Right lobe of liver (tissue), 6 donors: Measurements from ENCODE around the gene GTPBP2. TPM values are rescaled to one million over a fixed set of nuclear protein-coding genes. Genes with fewer than 3 reads are reported as not detected.

ENCODE experiments used
- ATAC-seq, 4 donors: fragments of 200-7000 bp; cut with Tn5 transposase; one replicate each; pipeline ENCODE4 v1.9.1; 2020; ENCODE audit warnings: mild to moderate bottlenecking in 4 of 4, moderate library complexity in 4 of 4
- DNase-seq, 3 donors: peaks; one replicate each; pipeline ENCODE4 v3.0.0-alpha.2; 2020
- H3K27ac ChIP-seq, 3 donors: fragments of 200-600 bp; one replicate each; pipeline ENCODE4 v1.8.0; 2022
- H3K27me3 ChIP-seq, 2 donors: fragments of 200-600 bp; one replicate each; pipeline ENCODE4 v1.8.0; 2022
- H3K36me3 ChIP-seq, 4 donors: fragments of 200-600 bp; sonication (generic) in 1 of 4; one replicate each; pipeline versions ENCODE4 v1.5.1 to v1.8.0; 2017 to 2022; ENCODE audit warnings: control low read depth in 1 of 4
- H3K4me1 ChIP-seq, 4 donors: fragments of 200-600 bp; sonication (generic) in 1 of 4; one replicate each; pipeline versions ENCODE4 v1.5.1 to v1.8.0; 2017 to 2022; ENCODE audit warnings: control low read depth in 1 of 4
- H3K4me3 ChIP-seq, 3 donors: fragments of 200-600 bp; one replicate each; pipeline ENCODE4 v1.8.0; 2022
- H3K9me3 ChIP-seq, 4 donors: fragments of 200-600 bp; sonication (generic) in 1 of 4; one replicate each; pipeline versions ENCODE4 v1.5.1 to v1.8.0; 2017 to 2022; ENCODE audit warnings: control low read depth in 1 of 4
- CTCF ChIP-seq, 4 donors: fragments of 200-600 bp in 3 of 4; fragments of 450-650 bp in 1 of 4; IDR thresholded peaks; one replicate each; pipeline versions ENCODE4 v1.5.1 to v1.8.0; 2016 to 2022; ENCODE audit warnings: antibody characterized with exemption in 4 of 4, mild to moderate bottlenecking in 2 of 4
- POLR2A ChIP-seq: fragments of 450-650 bp; IDR thresholded peaks from one replicate; pipeline ENCODE4 v1.6.1; 2017; ENCODE audit warnings: antibody characterized with exemption, mild to moderate bottlenecking
- WGBS: methylation state at CpG from one replicate; pipeline ENCODE4 v1.1.6; 2018; ENCODE audit warnings: low coverage, low lambda C conversion rate; ENCODE audit not compliant: insufficient coverage; ENCODE audit errors: missing lambda C conversion rate; 5-methylcytosine and 5-hydroxymethylcytosine counted together
- intact Hi-C, 2 donors: fragments of 100-400 bp; cut with DNase I; formaldehyde crosslinking; loops; one replicate each; pipeline versions ENCODE4 v1.11.2 to v1.14.1; 2022
- total RNA-seq, 6 experiments: library from RNA; depleted of rRNA in 2 of 6; stranded (reverse); fragments of >200 nt in 2 of 6; fragmentation: NEBNext Ultra II Directional in 3 of 6; extraction: Animal tissue kit (Norgen Biotek cat#: 25700) in 3 of 6; gene quantifications; one replicate each; pipeline versions ENCODE4 v1.1.0 to v1.2.4, GENCODE V29; 2016 to 2023
- donor health status: DM: no; HTN: yes; CAD: no.
- donor health status: DM: no; HTN: no; CAD: no.
- donor health status: DM: no; HTN: no; CAD: no.
- donor health status: DM: no; HTN: yes; CAD: no.
- donor health status: DM: no; HTN: yes; CAD: no.

The GTPBP2 gene
- total RNA-seq, 6 experiments from 2014 or later = 12.5 to 39.9 (median 19.2) TPM

- H3K9me3 ChIP-seq = no peaks in the 10 kb centered on the region
- H3K27ac ChIP-seq = no peak overlapping the region
- DNase-seq (no peak), ATAC-seq (no peak)
- TF ChIP-seq POLR2A = no peak
- TF ChIP-seq CTCF (IDR thresholded peaks at IDR 0.05) = no peak
- no peaks in the 10 kb centered on the region for H3K4me1 ChIP-seq
- WGBS = 96% methylated on average over 5 of the region's 5 CpGs
- intact Hi-C loops = no loop called here
- peaks cover 0 to 30% (median 16%) of the 10 kb centered on the region in 4 donors for H3K36me3 ChIP-seq
- H3K27me3 ChIP-seq = no peaks in the 10 kb centered on the region
- no peak overlapping the region for H3K4me3 ChIP-seq
Observed at GRCh38 chr6:43588194-43588593, 40.9 kb downstream of the GTPBP2 start.

DNA sequence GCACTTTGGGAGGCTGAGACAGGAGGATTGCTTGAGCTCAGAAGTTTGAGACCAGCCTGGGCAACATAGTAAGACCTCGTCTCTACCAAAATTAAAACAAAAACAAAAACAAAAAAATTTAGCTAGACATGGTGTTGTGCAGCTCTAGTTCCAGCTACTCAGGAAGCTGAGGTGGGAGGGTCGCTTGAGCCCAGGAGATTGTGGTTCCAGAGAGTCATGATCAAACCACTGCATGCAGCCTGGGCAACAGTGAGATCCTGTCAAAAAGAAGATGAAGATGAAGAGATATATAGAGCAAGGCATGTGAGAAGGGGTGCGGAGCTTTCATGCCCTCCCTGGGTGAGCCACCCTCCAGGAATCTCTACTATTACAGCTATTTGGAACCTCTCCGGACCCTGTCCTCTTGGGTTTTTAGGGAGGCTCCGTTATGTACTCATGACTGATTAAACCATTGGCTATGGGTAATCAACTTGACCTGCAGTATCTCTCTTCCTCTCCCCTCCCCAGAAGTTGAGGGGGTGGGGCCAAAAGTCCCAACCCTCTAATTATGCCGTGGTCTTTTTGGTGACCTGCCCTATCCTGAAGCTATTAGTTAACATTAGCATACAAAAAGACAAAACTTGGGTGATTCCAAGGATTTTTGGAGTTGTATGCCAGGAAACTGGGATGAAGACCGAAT, 44.0 kb downstream of the GTPBP2 start:
- Histone ChIP-seq H3K27ac (no peak overlapping the region), H3K9me3 (no peaks in the 10 kb centered on the region), H3K27me3 (no peaks in the 10 kb centered on the region), H3K36me3 (peaks cover 0 to 29% (median 18%) of the 10 kb centered on the region in 4 donors), H3K4me3 (no peak overlapping the region), H3K4me1 (no peaks in the 10 kb centered on the region)
- intact Hi-C loops = no loop called here
- TF ChIP-seq CTCF (IDR thresholded peaks at IDR 0.05) (no peak), POLR2A (no peak)
- WGBS = 80% methylated on average over 7 of the region's 7 CpGs
- no peak for DNase-seq
- ATAC-seq = no peak

DNA sequence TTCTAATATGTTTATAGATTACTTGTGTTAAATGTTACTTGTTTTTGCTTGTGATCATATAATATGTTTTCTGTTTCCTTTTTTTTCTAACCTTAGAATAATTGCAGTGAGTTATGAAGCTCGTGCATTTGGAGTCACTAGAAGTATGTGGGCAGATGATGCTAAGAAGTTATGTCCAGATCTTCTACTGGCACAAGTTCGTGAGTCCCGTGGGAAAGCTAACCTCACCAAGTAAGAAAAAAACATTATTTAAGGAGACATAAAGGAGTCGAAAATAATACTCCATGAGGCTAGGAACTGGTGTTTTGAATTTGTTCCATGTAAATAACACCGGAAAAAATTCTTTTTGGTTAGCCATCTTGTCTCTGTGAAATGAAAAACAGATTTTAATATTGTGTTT, 46.2 kb downstream of the GTPBP2 start:
- no peak overlapping the region for H3K27ac ChIP-seq
- no peaks in the 10 kb centered on the region for H3K9me3 ChIP-seq
- no peaks in the 10 kb centered on the region for H3K27me3 ChIP-seq
- H3K36me3 ChIP-seq = peaks cover 0 to 29% (median 16%) of the 10 kb centered on the region in 4 donors
- TF ChIP-seq POLR2A (no peak), CTCF (IDR thresholded peaks at IDR 0.05) (no peak)
- no peak for ATAC-seq
- H3K4me3 ChIP-seq = no peak overlapping the region
- DNase-seq = no peak
- intact Hi-C loops = no loop called here
- H3K4me1 ChIP-seq = no peaks in the 10 kb centered on the region
- WGBS = 92% methylated on average over 5 of the region's 5 CpGs

- no peaks in the 10 kb centered on the region for H3K27me3 ChIP-seq
- peaks cover 0 to 15% (median 0%) of the 10 kb centered on the region in 4 donors for H3K4me1 ChIP-seq
- no peak for DNase-seq
- intact Hi-C loops = no loop called here
- TF ChIP-seq POLR2A (no peak), CTCF (IDR thresholded peaks at IDR 0.05) (no peak)
- WGBS = 100% methylated on average over 2 of the region's 2 CpGs
- no peaks in the 10 kb centered on the region for H3K9me3 ChIP-seq
- H3K36me3 ChIP-seq = peaks cover 0 to 13% (median 6%) of the 10 kb centered on the region in 4 donors
- ATAC-seq = no peak
- no peak overlapping the region for H3K27ac ChIP-seq
- H3K4me3 ChIP-seq = no peak overlapping the region
Observed at GRCh38 chr6:43579171-43579570, 49.9 kb downstream of the GTPBP2 start.
